Measurements from ENCODE around the gene YBX2. TPM values are rescaled to one million over a fixed set of nuclear protein-coding genes. Genes with fewer than 3 reads are reported as not detected.
A peak's percentile ranks its signal among the peaks of the same experiment; 100 is the strongest.

Gene YBX2
- total RNA-seq, 3 donors from 2014 or later, result 2.6 to 3.0 (median 2.9) TPM

GRCh38 chr17:7256766-7257456, 37.5 kb downstream of the YBX2 start:
- intact Hi-C loops (cut with DNase I; ENCODE audit: low total_unique reads), result no loop called here
- H3K4me3 ChIP-seq, result no peak overlapping the region
- no peak for DNase-seq (ENCODE audit: low spot score in 2 of 2)
- H3K27ac ChIP-seq, result no peak overlapping the region
- H3K36me3 ChIP-seq, result no peaks in the 10 kb centered on the region
- peaks cover 6 to 9% of the 10 kb centered on the region in 2 donors for H3K4me1 ChIP-seq
- TF ChIP-seq, protein P1, sequence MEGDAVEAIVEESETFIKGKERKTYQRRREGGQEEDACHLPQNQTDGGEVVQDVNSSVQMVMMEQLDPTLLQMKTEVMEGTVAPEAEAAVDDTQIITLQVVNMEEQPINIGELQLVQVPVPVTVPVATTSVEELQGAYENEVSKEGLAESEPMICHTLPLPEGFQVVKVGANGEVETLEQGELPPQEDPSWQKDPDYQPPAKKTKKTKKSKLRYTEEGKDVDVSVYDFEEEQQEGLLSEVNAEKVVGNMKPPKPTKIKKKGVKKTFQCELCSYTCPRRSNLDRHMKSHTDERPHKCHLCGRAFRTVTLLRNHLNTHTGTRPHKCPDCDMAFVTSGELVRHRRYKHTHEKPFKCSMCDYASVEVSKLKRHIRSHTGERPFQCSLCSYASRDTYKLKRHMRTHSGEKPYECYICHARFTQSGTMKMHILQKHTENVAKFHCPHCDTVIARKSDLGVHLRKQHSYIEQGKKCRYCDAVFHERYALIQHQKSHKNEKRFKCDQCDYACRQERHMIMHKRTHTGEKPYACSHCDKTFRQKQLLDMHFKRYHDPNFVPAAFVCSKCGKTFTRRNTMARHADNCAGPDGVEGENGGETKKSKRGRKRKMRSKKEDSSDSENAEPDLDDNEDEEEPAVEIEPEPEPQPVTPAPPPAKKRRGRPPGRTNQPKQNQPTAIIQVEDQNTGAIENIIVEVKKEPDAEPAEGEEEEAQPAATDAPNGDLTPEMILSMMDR (IDR thresholded peaks at IDR 0.05), result no peak
- TF ChIP-seq POLR2AphosphoS5 (IDR thresholded peaks at IDR 0.05), result no peak
- TF ChIP-seq POLR2A (IDR thresholded peaks at IDR 0.05), result no peak
- H3K27me3 ChIP-seq, result peaks cover 0 to 3% of the 10 kb centered on the region in 2 donors
- H3K9me3 ChIP-seq, result no peaks in the 10 kb centered on the region

DNA sequence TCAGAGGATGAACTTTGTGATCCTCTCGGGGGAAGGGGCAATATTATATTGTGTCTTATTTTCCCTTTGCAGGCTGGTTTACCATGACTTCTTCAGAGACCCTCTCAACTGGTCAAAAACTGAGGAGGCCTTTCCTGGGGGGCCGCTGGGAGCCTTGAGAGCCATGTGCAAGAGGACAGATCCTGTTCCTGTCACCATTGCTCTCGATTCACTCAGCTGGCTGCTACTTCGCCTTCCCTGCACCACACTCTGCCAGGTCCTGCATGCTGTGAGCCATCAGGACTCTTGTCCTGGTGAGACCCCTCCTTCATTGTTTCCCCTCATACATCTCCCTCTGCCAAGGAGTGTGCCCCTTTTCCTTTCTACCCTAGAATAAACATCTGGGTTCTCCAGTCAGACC, 39.9 kb downstream of the YBX2 start:
- intact Hi-C loops (cut with DNase I; ENCODE audit: low total_unique reads), result no loop called here
- peaks cover 0 to 20% of the 10 kb centered on the region in 2 donors for H3K4me1 ChIP-seq
- no peak for TF ChIP-seq POLR2A (IDR thresholded peaks at IDR 0.05)
- TF ChIP-seq POLR2AphosphoS5 (IDR thresholded peaks at IDR 0.05), result no peak
- TF ChIP-seq, protein P1 (IDR thresholded peaks at IDR 0.05), result no peak
- DNase-seq (ENCODE audit: low spot score in 2 of 2), result no peak
- no peaks in the 10 kb centered on the region for H3K36me3 ChIP-seq
- H3K4me3 ChIP-seq, result no peak overlapping the region
- no peaks in the 10 kb centered on the region for H3K9me3 ChIP-seq
- no peaks in the 10 kb centered on the region for H3K27me3 ChIP-seq
- H3K27ac ChIP-seq, result no peak overlapping the region

GRCh38 chr17:7253082-7253481, 41.4 kb downstream of the YBX2 start:
- Histone ChIP-seq H3K27me3 (no peaks in the 10 kb centered on the region), H3K9me3 (no peaks in the 10 kb centered on the region), H3K4me3 (peak overlapping the region; percentile 84 to 93 (median 87)), H3K4me1 (peaks cover 3 to 28% of the 10 kb centered on the region in 2 donors), H3K27ac (peak overlapping the region; percentile 100), H3K36me3 (no peaks in the 10 kb centered on the region)
- intact Hi-C loops (cut with DNase I; ENCODE audit: low total_unique reads), result no loop called here
- DNase-seq (ENCODE audit: low spot score in 2 of 2), result no peak
- TF ChIP-seq POLR2AphosphoS5 (IDR thresholded peaks at IDR 0.05) (no peak), POLR2A (IDR thresholded peaks at IDR 0.05) (no peak)
- TF ChIP-seq, protein P1 (IDR thresholded peaks at IDR 0.05), result no peak

- no peaks in the 10 kb centered on the region for H3K36me3 ChIP-seq
- no peaks in the 10 kb centered on the region for H3K9me3 ChIP-seq
- intact Hi-C loops (cut with DNase I; ENCODE audit: low total_unique reads), result no loop called here
- peak; percentile 25 for TF ChIP-seq POLR2A (IDR thresholded peaks at IDR 0.05)
- TF ChIP-seq, protein P1 (IDR thresholded peaks at IDR 0.05), result peak; percentile 7 to 44 (median 34)
- TF ChIP-seq POLR2AphosphoS5 (IDR thresholded peaks at IDR 0.05), result peak; percentile 86 to 90 (median 87)
- H3K4me1 ChIP-seq, result peaks cover 3 to 28% of the 10 kb centered on the region in 2 donors
- peak within 1 kb of the TSS; percentile 100 for H3K27ac ChIP-seq
- H3K27me3 ChIP-seq, result no peaks in the 10 kb centered on the region
- H3K4me3 ChIP-seq, result peak within 1 kb of the TSS; percentile 84 to 93 (median 87)
- peak; percentile 92 to 94 for DNase-seq (ENCODE audit: low spot score in 2 of 2)
Measured at GRCh38 chr17:7252176-7253043, 42.0 kb downstream of the YBX2 start, which contains the start of gene ELP5. TSS of gene ELP5 (plus strand) at chr17:7252215. CDS start at chr17:7252551, 336 bp downstream.
